Smooth muscle cell (in vitro differentiated cells): ENCODE results near the gene MAGOH. TPM values are rescaled to one million over a fixed set of nuclear protein-coding genes. Genes with fewer than 3 reads are reported as not detected.
A peak's percentile ranks its signal among the peaks of the same experiment; 100 is the strongest.

Experiments used
- DNase-seq: peaks from one replicate; lab custom pipeline; 2025; ENCODE audit not compliant: unreplicated experiment; lab: John Stamatoyannopoulos, UW
- H2AFZ ChIP-seq: fragments of 200-600 bp; sonication (generic); 2 replicates; pipeline ENCODE4 v1.6.0; 2016; ENCODE audit warnings: antibody characterized with exemption, low read depth, mild to moderate bottlenecking
- H3F3A ChIP-seq: fragments of 200-600 bp; sonication (generic); 2 replicates; pipeline ENCODE4 v1.6.0; 2017; ENCODE audit warnings: antibody characterized with exemption, low read depth
- H3K27ac ChIP-seq: fragments of 200-600 bp; sonication (generic); 2 replicates; pipeline ENCODE4 v1.5.1; 2016; ENCODE audit warnings: low read depth, mild to moderate bottlenecking
- H3K27me3 ChIP-seq: fragments of 200-600 bp; sonication (generic); 2 replicates; pipeline ENCODE4 v1.6.1; 2016; ENCODE audit warnings: low read depth, mild to moderate bottlenecking
- H3K36me3 ChIP-seq: fragments of 200-600 bp; sonication (generic); 2 replicates; pipeline ENCODE4 v1.5.1; 2016; ENCODE audit warnings: low read depth
- H3K4me1 ChIP-seq: fragments of 200-600 bp; sonication (generic); 2 replicates; pipeline ENCODE4 v1.5.1; 2016; ENCODE audit warnings: low read depth
- H3K4me2 ChIP-seq: fragments of 200-600 bp; sonication (generic); 2 replicates; pipeline ENCODE4 v1.6.0; 2016; ENCODE audit warnings: mild to moderate bottlenecking
- H3K4me3 ChIP-seq: fragments of 200-600 bp; sonication (generic); 2 replicates; pipeline ENCODE4 v1.5.1; 2016; ENCODE audit warnings: mild to moderate bottlenecking
- H3K79me2 ChIP-seq: fragments of 200-600 bp; sonication (generic); 2 replicates; pipeline ENCODE4 v1.6.0; 2016; ENCODE audit warnings: low read depth, mild to moderate bottlenecking
- H3K9ac ChIP-seq: fragments of 200-600 bp; sonication (generic); 2 replicates; pipeline ENCODE4 v1.6.0; 2016; ENCODE audit warnings: low read depth
- H3K9me3 ChIP-seq: fragments of 200-600 bp; sonication (generic); replicated peaks from 2 replicates; pipeline ENCODE4 v1.5.1; 2016; ENCODE audit warnings: low read depth
- H4K20me1 ChIP-seq: fragments of 200-600 bp; sonication (generic); 2 replicates; pipeline ENCODE4 v1.6.0; 2016; ENCODE audit warnings: low read depth
- WGBS: methylation state at CpG from one replicate; pipeline ENCODE4 v1.1.7; 2016; ENCODE audit warnings: low lambda C conversion rate; 5-methylcytosine and 5-hydroxymethylcytosine counted together
- polyA plus RNA-seq: library from polyadenylated mRNA; unstranded; fragments of >200 nt; fragmentation: Nextera tagmentation; extraction: Ambion mirVana; gene quantifications from 2 replicates; pipeline ENCODE4 v1.2.1, GENCODE V29; 2016
- total RNA-seq: library from RNA; depleted of rRNA; stranded (reverse); fragments of >200 nt; gene quantifications from 2 replicates; pipeline ENCODE4 v1.2.3, GENCODE V29; 2014
- TF ChIP-seq, protein P1 (sequence below): fragments of 200-600 bp; sonication (generic); IDR thresholded peaks from 2 replicates; pipeline ENCODE4 v1.5.1; 2017; ENCODE audit warnings: borderline replicate concordance, mild to moderate bottlenecking, antibody characterized with exemption; ENCODE audit not compliant: insufficient read depth, poor library complexity, severe bottlenecking

The MAGOH gene
- total and polyA plus RNA-seq, 2 experiments from 2014 or later: 28.5 to 37.3 TPM

DNA sequence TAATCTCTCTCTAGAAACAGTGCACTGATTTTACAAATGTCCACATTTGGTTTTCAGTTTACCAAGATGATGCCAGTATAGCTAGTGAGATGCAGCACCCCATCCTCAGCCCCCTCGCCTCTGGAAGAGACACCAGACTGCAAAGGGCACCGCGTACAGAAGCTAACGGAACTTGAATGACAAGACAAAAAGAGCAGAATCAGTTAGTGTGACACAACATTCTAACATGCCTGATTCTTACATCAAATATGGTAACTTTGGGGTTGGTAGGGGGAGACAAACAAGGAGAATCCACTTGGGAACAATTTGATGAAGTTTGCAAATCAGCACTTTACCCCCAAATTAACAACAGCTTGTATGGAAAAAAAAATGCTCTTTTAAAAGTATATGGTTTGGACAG, 4.1 kb upstream of the MAGOH start:
- no peak overlapping the region for H3K27ac ChIP-seq
- no peak for DNase-seq
- no peak overlapping the region for H3K4me2 ChIP-seq
- peaks cover 4% of the 10 kb centered on the region for H3K4me1 ChIP-seq
- H3K36me3 ChIP-seq: no peaks in the 10 kb centered on the region
- TF ChIP-seq, protein P1, sequence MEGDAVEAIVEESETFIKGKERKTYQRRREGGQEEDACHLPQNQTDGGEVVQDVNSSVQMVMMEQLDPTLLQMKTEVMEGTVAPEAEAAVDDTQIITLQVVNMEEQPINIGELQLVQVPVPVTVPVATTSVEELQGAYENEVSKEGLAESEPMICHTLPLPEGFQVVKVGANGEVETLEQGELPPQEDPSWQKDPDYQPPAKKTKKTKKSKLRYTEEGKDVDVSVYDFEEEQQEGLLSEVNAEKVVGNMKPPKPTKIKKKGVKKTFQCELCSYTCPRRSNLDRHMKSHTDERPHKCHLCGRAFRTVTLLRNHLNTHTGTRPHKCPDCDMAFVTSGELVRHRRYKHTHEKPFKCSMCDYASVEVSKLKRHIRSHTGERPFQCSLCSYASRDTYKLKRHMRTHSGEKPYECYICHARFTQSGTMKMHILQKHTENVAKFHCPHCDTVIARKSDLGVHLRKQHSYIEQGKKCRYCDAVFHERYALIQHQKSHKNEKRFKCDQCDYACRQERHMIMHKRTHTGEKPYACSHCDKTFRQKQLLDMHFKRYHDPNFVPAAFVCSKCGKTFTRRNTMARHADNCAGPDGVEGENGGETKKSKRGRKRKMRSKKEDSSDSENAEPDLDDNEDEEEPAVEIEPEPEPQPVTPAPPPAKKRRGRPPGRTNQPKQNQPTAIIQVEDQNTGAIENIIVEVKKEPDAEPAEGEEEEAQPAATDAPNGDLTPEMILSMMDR: no peak
- H3K4me3 ChIP-seq: no peak overlapping the region
- H4K20me1 ChIP-seq: no peaks in the 10 kb centered on the region
- H3K79me2 ChIP-seq: peaks cover 9% of the 10 kb centered on the region
- H2AFZ ChIP-seq: no peak overlapping the region
- WGBS: 97% methylated on average over 4 of the region's 4 CpGs
- no peaks in the 10 kb centered on the region for H3F3A ChIP-seq
- no peaks in the 10 kb centered on the region for H3K27me3 ChIP-seq
- no peaks in the 10 kb centered on the region for H3K9me3 ChIP-seq
- no peak overlapping the region for H3K9ac ChIP-seq

DNA sequence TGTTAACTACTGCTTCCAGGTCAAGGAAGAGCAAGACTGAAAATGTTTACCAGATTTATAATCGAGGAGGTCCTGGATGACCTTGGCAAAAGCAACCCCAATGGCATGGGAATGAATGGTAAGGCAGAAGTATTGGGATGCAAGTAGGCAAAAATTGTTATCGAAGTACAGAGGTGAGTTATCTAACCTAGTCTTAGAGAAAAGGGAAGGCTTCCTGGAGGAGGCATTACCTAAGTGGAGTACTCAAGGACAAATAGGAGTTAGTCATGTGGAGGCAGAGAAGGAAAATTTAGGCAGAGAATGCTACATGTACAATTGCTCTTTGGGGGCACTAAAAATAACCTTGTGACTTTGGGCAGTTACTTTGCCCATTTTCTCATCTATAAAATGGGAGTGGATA, 3.5 kb upstream of the MAGOH start:
- H3K4me2 ChIP-seq: no peak overlapping the region
- H3K36me3 ChIP-seq: no peaks in the 10 kb centered on the region
- WGBS: 91% methylated on average over 2 of the region's 2 CpGs
- H3F3A ChIP-seq: no peaks in the 10 kb centered on the region
- H2AFZ ChIP-seq: no peak overlapping the region
- H3K4me3 ChIP-seq: no peak overlapping the region
- TF ChIP-seq, protein P1: no peak
- no peaks in the 10 kb centered on the region for H4K20me1 ChIP-seq
- no peaks in the 10 kb centered on the region for H3K9me3 ChIP-seq
- H3K27ac ChIP-seq: no peak overlapping the region
- H3K27me3 ChIP-seq: no peaks in the 10 kb centered on the region
- H3K4me1 ChIP-seq: peaks cover 7% of the 10 kb centered on the region
- H3K79me2 ChIP-seq: peaks cover 14% of the 10 kb centered on the region
- no peak overlapping the region for H3K9ac ChIP-seq
- DNase-seq: no peak

DNA sequence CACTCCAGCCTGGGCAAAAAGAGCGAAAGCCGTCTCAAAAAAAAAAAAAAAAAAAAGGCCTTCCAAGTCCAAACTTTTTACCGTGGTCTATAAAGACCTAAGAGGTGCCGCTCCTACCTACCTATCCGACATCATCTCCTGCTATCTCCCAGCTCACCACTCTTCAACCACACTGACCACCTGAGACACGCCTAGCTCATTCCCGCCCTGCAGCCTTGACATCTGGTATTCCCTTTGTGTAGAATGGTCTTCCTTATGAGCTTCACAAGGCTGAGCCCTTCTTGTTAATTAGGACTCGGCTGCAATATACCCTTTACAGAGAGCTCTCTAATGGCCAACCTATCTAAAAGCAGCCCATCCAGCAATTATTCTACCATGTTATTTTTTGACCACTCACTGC, 680 bp downstream of the MAGOH start:
- H3K4me3 ChIP-seq: peak overlapping the region; percentile 91
- no peaks in the 10 kb centered on the region for H4K20me1 ChIP-seq
- TF ChIP-seq, protein P1: no peak
- peak overlapping the region; percentile 70 for H2AFZ ChIP-seq
- H3K9me3 ChIP-seq: no peaks in the 10 kb centered on the region
- peak overlapping the region; percentile 81 for H3K27ac ChIP-seq
- peaks cover 7% of the 10 kb centered on the region for H3K4me1 ChIP-seq
- no peaks in the 10 kb centered on the region for H3F3A ChIP-seq
- peaks cover 31% of the 10 kb centered on the region for H3K79me2 ChIP-seq
- H3K4me2 ChIP-seq: peak overlapping the region; percentile 97
- DNase-seq: no peak
- WGBS: 58% methylated on average over 8 of the region's 8 CpGs
- no peaks in the 10 kb centered on the region for H3K27me3 ChIP-seq
- H3K36me3 ChIP-seq: peaks cover 3% of the 10 kb centered on the region
- peak overlapping the region; percentile 97 for H3K9ac ChIP-seq

GRCh38 chr1:53220962-53221286, 17.4 kb downstream of the MAGOH start:
- Histone ChIP-seq H3K9ac (peak overlapping the region; percentile 83), H3K4me3 (peak overlapping the region; percentile 72), H4K20me1 (no peaks in the 10 kb centered on the region), H3K79me2 (peaks cover 4% of the 10 kb centered on the region), H3K27ac (peak overlapping the region; percentile 87), H3K4me2 (peak overlapping the region; percentile 84), H3F3A (peaks cover 3% of the 10 kb centered on the region), H3K27me3 (no peaks in the 10 kb centered on the region), H2AFZ (peak overlapping the region; percentile 69), H3K9me3 (no peaks in the 10 kb centered on the region), H3K36me3 (no peaks in the 10 kb centered on the region), H3K4me1 (peaks cover 11% of the 10 kb centered on the region)
- TF ChIP-seq, protein P1: no peak
- DNase-seq: no peak
- 62% methylated on average over 3 of the region's 3 CpGs for WGBS
